CMK (cell line): ENCODE results near the gene ZBTB32.

Experiments
- DNase-seq: peaks from one replicate; pipeline ENCODE4 v3.0.0-alpha.2; 2010; ENCODE audit warnings: low read depth

The ZBTB32 gene

DNA sequence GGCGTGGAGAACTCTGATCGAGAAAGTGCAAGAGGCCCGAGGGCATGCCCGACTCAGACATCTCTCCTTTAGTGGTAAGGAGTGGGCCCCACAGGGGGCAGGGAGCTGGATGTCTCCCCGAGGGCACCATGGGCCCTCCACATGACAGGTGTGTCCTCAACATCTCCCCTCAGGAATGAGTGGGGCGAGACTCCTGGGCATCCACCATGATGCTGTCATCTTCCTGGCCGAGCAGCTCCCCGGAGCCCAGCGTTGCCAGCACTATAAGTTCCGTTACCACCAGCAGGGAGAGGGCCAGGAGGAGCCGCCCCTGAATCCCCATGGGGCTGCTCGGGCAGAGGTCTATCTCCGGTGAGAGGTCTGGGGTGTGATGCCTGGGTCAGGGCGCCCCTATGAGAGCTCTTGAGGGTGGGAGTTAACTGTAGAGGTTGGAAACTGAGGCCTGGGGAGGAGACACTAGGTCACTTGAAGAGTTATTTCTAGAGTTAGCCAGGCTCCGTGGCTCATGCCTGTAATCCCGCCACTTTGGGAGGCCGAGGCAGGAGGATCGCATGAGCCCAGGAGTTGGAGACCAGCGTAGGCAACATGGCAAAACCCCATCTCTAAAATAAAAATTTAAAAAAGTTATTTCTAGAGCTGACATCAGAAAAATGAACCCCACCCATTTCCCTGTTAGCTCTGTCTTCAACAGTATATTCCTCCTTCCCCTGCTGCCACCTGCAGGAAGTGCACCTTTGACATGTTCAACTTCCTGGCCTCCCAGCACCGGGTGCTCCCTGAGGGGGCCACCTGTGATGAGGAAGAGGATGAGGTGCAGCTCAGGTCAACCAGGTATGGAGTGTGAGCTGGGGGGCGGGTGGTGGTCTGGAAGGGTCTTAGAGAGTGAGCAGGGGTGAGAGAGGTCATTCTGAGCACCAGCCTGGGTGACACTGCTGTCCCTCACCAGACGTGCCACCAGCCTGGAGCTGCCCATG is 32.8 kb downstream of the ZBTB32 start:
- no peak for DNase-seq

DNA sequence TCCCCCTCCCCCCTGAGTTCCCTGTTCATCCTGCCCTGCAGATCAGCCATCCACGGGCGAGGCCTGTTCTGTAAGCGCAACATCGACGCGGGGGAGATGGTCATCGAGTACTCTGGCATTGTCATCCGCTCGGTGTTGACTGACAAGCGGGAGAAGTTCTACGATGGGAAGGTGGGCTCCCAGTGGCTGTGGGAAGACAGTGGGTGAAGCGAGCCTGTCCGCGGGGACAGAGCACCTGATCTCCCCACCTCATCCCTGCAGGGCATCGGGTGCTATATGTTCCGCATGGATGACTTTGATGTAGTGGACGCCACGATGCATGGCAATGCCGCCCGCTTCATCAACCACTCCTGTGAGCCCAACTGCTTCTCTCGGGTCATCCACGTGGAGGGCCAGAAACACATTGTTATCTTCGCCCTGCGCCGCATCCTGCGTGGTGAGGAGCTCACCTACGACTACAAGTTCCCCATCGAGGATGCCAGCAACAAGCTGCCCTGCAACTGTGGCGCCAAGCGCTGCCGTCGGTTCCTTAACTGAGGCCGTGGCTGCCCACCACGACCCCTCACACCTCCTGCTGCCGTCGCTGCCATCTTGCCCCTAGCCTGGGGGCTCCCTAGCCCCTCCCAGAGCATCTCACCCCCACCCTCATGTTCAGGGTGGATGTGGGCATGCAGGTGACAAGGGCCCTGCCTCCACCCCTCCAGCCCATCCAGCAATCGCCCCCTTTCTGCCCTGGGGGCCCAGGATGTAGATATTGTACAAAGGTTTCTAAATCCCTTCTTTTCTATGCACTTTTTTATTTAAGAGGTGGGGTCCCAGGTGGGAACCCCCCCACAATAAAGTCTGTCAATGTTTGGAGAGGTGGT is 33.9 kb downstream of the ZBTB32 start:
- DNase-seq = no peak

DNA sequence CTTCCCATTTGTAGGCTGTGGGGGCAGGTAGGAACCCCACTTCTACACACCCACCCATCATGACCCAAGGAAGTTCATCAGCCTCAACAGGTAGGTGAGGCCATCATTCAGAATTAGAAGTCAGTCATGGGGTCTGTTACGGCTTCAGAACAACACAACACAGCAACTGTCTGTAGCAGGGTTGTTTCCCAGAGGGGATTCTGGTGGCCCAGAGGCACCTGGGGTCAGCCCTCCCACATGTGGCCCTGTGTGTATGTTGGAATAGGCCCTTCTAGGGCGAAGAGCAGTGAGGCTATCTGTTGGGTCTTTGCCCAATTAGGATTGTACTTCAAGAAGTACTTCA is 34.5 kb downstream of the ZBTB32 start:
- no peak for DNase-seq

DNA sequence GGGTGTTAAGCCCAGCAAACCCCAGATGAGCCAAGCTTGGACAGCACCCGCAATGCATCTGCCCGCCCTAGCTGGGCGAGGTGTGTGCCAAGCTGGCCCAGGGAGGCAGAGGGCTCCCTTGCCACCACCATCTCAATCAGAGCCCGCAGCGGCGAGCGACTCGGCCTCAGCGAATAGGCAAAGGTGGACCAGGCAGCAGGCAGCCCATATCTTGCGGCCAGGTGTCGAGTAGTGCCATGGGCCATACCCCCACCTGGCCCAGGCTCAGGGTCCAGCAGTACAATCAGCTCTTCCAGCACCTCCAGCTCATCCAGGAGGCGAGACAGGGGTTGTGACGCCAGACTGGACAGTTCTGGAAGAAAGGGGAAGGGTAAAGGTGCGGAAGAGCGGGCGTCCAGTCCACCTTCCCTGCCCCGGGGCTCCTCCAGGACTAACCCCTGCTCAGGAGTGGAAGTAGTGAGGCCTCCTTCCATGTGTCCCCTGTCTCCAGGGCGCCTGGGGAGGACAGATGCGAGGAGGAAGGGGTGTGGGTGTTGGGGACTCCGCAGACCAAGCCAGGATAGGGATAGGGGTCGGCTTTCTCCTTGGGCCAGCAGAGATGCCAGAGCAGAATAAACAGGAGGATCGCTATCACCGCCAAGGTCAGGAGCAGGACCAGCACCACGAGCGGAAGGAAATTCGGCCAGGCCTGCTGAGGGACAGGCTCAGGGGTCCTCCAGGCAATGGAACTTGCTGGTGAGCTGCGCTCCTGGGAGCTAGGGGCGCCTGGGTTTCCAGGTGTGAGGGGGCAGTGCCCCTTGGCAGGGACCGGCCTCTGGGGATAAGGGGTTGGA is 35.1 kb downstream of the ZBTB32 start:
- no peak for DNase-seq

DNA sequence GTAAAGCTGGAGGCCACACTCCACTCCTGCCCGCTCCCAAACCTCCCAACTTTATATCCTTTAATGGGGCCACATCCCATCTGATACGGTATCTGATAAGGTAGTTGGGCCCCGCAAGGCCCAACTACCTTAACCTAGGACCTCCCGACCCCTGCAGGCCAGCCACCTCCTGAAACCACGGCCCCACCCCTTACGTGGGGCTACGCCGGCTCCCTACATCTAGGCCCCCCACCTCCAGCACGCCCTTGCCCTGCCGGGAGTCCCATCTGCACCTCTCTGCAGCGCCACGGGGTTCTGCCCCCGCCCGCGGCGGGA is 35.7 kb downstream of the ZBTB32 start:
- no peak for DNase-seq

DNA sequence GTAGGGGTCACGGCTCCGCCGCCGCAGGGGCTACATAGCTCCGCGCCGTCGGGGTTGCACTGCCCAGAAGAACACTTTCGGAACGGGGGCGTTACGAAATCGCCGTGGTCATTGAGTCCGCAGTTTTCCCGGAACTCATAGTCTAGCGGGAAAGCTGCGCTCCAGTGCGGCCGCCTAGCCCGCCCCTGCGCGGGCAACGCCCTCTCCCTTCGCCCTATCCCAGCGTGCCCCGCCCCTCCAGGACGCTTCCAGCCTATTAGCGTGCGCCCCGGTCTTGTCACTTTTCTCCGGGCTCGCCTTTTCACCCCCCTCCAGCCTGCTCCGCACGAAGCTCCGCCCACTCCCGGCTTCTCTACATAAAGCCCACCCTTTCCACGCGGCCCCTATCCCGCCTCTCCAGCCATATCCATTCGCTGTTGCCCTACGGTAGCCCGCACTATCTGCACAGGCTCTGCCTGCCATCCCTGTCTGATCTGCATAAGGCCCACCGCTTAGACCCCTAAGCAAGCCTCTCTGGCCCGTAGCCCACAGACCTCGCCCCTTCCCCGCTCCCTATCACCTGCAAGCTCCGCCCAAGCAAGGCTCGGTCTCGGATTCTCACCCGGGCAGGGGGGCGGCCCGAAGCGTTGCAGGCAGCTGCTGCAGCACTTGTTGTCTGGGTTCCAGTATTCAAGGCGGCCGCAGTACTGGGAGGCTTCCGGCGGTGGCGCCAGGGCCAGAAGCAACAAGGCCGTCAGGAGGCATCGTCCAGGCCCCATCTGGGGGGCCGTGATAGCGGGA is 36.3 kb downstream of the ZBTB32 start:
- peak; percentile 89 for DNase-seq

DNA sequence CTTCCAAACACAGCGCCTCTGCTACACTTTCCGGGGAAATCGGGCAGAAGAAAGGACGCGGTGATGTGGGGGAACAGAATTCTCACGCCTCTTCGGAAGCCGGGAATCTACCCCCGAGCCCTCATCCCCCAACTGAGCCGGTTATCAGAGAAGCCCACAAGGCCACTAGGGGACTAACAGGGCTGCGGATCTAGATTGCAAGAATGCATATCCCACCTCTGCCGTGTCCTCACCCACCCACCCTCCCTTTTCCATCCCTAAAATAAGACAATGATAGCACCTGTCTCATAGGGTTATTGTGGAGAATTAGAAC is 36.8 kb downstream of the ZBTB32 start:
- DNase-seq = no peak

DNA sequence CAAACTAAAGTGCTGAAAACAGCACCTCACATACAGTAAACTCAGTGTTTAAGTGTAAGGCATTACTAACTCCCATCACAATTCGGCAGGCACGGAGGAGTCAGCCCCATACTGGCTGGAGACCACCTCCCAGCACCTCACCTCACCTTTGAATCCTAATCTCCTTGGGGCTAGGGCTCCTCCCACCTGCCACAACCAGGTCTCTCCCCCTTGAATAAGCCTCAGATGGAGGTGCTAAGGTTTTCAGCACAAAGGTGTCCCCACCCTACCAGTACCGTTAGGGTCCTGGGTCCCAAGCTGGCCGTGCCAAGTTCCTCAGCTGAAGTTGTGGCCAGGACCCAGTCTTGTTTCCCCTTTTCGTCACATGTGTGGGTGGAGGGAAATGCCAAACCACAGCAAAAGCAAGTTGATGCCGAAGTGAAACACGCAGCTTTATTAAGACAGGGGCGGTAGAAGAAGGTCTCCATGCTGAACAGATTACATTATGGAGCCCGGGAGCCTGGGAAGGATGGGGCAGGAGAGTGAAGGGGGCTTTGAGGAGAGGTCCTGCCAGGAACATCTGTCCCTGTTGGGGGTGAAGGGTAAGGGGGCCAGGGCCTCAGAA is 37.9 kb downstream of the ZBTB32 start, which contains the start of gene IGFLR1:
TSS of gene IGFLR1 (minus strand) at position 332 of the 604 bp plus-strand sequence. CDS start 1,272 bp downstream, outside the sequence.
- no peak for DNase-seq

DNA sequence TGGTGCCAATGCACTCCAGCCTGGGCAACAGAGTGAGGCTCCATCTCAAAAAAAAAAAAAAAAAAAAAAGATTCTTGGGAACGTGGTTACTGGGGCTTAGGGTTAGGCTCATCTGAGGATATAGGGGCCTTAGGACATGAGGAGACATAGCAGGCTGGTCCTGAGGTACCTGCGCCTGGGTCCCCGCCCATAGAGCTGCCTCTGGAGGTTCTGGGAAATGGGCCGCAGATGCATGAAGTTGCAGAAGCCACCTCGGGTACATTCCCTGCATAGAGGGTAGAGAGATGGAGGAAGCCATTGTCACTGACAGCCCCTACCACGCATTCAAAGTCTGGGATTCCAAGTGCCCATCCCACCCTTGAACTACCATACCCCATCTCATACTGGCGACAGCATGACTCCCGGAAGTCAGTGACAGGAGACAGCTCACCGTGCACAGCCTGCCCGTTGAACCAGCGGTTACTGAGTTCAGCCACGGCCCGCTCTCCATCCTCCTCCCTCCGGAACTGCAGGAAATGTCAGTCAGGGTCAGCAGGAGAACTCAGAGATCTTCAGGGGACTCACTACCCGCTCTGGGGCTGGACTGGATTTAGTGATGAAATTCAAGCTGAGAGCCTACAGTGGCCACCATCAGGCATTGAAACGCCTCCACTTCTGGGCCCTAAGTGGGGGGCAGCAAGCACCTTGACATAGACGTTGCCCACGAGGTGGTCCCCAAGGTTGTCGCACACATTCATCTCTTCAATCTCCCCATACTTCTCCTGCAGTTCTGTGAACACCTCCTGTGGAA is 39.5 kb downstream of the ZBTB32 start:
- no peak for DNase-seq

DNA sequence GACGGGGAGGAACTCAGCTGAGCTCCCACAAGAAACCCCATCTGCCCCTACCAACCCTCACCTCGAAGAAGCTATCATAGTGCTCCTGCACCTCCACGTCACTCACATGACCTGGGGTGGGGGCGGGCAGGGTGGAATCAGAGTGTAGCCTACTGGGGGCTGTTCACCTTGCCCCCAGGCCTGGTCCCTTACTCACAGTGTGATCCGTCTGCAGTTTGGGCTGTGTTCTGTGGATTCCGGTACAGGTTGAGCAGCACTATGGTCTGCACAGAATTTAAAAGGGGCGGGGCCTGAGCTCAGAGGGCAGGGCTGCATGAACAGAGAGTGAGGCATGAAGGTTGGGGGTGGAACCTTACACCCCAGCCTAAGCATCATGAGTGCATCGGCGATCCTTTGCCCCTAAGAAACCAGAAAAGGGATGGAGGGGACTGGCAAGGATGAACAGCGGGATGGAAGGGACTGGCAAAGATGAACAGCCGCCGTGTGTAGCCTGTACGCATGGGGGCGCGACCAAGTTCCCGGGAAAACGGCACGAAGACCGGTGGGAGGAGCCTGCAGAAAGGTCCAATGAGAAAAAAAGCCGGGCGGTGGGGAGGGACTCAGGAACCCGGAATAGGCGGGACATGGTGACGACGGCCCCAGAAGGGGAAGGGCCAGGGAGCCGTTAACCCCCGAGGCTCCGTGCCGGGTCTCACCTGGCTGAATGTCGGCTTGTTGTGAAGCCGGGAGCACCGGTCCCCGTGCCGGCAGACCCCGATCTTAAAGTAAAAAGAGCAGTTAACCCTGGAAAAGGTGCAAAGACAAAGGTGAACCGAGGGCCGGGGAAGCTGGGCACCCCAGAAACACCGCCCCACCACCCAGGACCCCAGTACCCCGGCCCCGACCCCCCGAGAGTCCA is 40.3 kb downstream of the ZBTB32 start:
- DNase-seq = peak; percentile 86

DNA sequence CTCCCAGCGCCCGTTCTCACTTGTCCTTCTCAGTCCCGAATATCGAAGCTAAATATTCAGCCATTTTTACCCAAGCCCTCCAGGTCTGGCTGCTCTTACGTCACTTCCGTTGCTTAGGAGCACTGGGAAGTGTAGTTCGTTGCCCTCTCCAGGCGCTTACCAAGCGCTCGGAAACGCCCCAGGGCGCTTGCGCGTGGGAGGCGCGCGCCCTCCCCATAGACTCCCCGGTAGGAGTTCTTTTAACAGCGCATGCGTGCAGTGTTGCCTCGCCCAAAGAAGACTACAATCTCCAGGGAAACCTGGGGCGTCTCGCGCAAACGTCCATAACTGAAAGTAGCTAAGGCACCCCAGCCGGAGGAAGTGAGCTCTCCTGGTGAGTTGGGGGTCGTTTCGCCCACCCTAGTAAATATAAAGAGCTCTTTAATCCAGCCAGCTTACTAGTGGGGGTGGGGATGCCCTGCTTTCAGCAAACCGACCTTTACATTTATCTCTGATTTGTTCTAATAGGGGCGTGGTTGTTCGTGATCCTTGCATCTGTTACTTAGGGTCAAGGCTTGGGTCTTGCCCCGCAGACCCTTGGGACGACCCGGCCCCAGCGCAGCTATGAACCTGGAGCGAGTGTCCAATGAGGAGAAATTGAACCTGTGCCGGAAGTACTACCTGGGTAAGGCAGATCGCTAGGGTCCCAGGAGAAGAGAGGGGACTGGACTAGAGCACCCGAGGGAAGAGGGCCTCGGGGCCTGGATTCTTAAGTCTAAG is 41.1 kb downstream of the ZBTB32 start, which contains the start of the genes PSENEN and U2AF1L4:
TSS of gene PSENEN (plus strand) at position 324 of the 759 bp plus-strand sequence. CDS start at position 604, 280 bp downstream.
TSS of gene U2AF1L4 (minus strand) at position 91 of the 759 bp plus-strand sequence. CDS start at position 64, 27 bp downstream.
- DNase-seq = peak; percentile 99

DNA sequence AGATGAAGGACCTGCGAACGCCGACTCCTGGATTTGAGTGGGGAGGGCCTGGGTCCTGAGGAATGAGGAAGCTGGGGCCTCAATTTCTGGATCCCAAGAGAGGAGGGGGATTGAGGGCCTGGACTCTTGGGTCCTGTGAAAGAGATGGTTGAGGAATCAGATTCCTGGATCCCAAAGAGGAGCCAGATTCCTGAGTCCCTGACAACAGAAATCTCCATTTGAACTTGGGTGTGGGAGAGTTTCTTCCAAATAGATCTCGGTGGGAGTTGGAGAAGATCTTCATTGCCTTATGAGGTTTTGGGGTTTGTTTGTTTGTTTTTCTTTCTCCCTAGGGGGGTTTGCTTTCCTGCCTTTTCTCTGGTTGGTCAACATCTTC is 41.7 kb downstream of the ZBTB32 start:
- no peak for DNase-seq

DNA sequence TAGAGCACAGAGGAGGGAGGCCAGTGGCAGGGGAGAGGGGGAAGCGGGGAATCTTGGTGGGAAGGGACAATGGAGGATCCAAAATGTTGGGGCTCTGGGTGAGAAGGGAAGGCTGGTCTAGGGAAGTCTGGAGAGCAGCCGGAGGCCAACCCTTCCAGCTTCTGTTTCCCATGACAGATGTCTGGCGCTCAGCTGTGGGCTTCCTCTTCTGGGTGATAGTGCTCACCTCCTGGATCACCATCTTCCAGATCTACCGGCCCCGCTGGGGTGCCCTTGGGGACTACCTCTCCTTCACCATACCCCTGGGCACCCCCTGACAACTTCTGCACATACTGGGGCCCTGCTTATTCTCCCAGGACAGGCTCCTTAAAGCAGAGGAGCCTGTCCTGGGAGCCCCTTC is 42.2 kb downstream of the ZBTB32 start:
- no peak for DNase-seq

DNA sequence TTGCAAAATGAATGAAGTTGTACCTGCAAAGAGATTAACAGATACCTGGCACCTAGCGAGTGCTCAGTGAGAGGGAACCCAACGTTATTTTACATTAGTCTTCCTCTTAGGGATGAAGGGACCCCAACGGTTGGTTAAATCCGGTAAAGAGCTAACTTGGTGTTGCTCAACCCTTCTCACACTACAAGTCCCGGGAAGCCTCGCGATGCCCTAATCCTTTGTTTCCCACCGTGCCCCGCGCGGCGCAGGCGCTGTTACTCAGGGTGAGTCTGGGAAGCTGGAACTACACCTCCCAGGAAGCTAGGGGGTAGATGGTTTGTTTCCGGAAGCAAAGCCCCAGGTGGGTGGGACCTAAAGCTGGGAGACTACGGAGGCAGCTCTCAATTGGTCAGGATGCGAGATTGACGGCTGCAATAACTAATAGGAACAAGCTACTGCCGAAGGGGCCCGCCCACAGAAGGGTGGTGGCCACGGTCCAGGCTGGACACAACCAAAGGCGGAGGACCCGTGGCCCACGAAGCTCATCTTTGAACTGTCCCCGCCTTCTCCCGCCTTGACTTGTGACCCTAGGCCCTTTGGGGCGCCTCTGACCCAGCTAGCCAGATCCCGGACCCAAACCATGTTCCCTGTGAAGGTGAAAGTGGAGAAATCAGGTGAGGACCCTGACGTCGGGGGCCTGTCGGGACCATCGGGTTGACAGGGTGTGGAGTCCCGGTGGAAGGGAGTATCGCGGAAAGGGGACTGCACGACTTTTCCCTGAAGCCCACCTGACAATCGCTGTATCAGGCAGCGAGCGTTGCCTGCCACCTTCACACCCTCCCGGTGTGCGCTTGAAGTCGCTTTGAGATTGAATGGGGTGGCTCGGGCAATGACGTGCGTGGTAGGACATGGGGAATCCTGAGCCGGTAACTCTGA is 44.0 kb downstream of the ZBTB32 start, which contains the start of gene LIN37:
TSS of gene LIN37 (plus strand) at position 471 of the 915 bp plus-strand sequence. CDS start at position 620, 149 bp downstream.
- DNase-seq = peak; percentile 99

DNA sequence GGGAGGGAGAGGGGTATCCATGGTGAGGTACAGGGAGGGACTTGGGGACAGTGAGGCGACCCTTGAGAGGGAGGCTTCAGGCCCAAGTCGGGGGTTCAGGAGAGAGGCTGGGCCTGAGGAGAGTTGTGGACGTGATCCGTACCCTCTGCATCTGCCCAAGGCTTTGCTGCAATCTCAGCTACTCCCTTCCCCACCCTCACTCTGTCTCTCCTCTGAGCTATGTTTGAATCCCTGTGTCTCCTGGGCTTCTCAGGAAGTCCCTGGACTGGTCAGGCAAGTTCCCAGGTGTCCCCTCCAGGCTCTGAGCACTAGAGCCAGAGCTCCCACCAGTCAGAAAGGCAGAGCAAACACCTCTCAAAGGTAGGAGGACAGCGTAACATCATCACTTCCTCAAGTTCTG is 45.8 kb downstream of the ZBTB32 start:
- DNase-seq = no peak

DNA sequence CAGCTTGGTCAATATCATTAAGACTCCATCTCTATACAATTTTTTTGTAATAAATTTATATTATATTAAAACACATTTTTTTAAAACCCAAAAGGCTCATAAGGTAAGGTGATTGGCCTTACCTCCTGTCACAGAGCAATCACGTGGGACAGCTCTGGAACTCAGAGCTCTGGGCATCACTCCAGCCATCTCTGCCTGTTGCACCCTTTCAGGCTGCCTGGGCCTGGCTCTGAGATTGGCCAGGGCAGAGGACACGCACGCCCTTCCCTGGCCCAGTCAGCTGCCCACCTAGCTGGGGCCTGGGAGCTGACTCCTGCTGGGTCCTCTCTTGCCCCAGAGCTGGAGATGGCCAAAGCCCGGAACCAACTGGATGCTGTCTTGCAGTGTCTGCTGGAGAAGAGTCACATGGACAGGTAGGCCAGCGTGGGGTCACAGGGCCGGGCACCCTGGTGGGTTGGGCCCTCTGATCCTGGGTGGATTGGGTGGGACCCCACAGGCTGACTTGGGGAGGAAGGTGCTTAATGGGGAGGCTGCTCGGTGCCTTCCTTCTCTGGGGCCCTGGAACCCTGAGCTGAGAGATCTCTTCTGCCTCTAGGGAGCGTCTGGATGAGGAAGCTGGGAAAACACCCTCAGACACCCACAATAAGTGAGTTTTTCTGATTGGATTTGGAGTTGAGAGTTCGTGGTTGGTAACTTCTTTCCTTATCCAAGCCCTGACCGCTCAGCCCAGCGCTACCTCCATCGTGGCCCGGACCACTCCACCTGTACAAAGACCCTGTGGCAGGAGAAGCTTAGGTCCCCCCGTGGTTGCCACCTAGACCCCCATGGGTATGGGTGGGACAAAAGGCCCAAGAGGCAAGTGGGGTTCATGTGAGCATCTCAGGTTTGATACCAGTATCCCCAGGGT is 47.7 kb downstream of the ZBTB32 start:
- DNase-seq = no peak
